Measurements from ENCODE around the gene ZFHX3.

ZFHX3 gene

DNA sequence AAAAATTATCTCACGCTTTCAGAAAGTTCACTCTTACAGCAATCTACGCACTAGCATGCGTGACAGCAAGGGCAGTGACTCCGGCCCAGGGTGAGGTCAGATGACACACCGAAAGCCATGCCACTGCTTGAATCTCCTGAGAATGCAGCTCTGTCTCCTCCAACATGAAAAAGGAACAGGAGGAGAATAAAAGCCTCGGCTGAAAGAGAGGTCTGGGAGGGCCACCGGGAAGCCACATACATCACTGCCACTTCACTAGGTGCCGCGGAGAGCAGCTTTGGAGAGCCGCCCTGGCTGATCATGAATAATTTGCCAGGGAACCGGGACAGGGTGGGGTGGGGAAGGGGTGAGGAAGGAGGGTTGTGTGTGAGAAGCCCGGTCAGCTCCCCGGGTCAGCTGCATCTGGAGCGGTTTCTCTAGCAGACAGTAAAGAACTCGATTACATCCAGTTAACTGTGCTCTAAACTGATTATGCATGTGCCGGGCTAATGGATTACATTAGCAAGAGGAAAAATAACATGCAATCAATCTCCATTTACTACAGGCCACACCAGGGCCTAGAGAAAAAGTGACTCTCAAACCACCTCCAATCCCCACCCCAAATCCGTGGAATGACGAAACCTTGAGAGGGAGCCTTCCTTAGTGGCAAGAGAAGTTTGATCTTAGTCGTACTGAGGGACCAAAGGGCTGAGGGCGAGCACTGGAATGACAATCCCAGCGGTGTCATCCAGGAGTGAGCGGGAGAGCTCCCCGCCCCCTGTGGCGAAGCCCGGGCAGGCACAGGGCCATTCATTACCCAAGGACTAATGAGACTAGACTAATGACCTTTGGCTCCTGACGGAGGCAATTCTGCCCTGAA lies 100.3 kb downstream of the ZFHX3 start:
- no peaks in the 10 kb centered on the region for H3K4me1 ChIP-seq
- H3K9me3 ChIP-seq, result no peaks in the 10 kb centered on the region
- H3K27me3 ChIP-seq, result no peaks in the 10 kb centered on the region
- H3K27ac ChIP-seq, result no peak overlapping the region
- no peak overlapping the region for H3K4me2 ChIP-seq
- no peak overlapping the region for H3K4me3 ChIP-seq
- TF ChIP-seq Cebpa-rat (IDR thresholded peaks at IDR 0.05), result no peak
- H4K20me1 ChIP-seq, result no peaks in the 10 kb centered on the region
- no peak overlapping the region for H3K9ac ChIP-seq
- H3K36me3 ChIP-seq, result no peaks in the 10 kb centered on the region

GRCh38 chr16:72946474-72947194 lies 101.3 kb downstream of the ZFHX3 start:
- H3K4me1 ChIP-seq, result no peaks in the 10 kb centered on the region
- H3K27me3 ChIP-seq, result no peaks in the 10 kb centered on the region
- H3K9ac ChIP-seq, result no peak overlapping the region
- no peaks in the 10 kb centered on the region for H3K9me3 ChIP-seq
- no peaks in the 10 kb centered on the region for H4K20me1 ChIP-seq
- H3K36me3 ChIP-seq, result no peaks in the 10 kb centered on the region
- H3K4me2 ChIP-seq, result no peak overlapping the region
- H3K27ac ChIP-seq, result no peak overlapping the region
- no peak for TF ChIP-seq Cebpa-rat (IDR thresholded peaks at IDR 0.05)
- H3K4me3 ChIP-seq, result no peak overlapping the region

- Histone ChIP-seq H3K4me3 (no peak overlapping the region), H3K27ac (no peak overlapping the region), H3K4me2 (no peak overlapping the region), H3K9ac (no peak overlapping the region), H4K20me1 (no peaks in the 10 kb centered on the region), H3K9me3 (no peaks in the 10 kb centered on the region), H3K36me3 (no peaks in the 10 kb centered on the region), H3K4me1 (no peaks in the 10 kb centered on the region), H3K27me3 (no peaks in the 10 kb centered on the region)
- no peak for TF ChIP-seq Cebpa-rat (IDR thresholded peaks at IDR 0.05)
Measured at GRCh38 chr16:72946063-72946462, 101.9 kb downstream of the ZFHX3 start.

- Histone ChIP-seq H3K27ac (no peak overlapping the region), H3K36me3 (no peaks in the 10 kb centered on the region), H3K4me3 (no peak overlapping the region), H3K4me1 (no peaks in the 10 kb centered on the region), H4K20me1 (no peaks in the 10 kb centered on the region), H3K27me3 (no peaks in the 10 kb centered on the region), H3K9me3 (no peaks in the 10 kb centered on the region), H3K4me2 (no peak overlapping the region), H3K9ac (no peak overlapping the region)
- no peak for TF ChIP-seq Cebpa-rat (IDR thresholded peaks at IDR 0.05)
Measured at GRCh38 chr16:72945611-72946010, 102.3 kb downstream of the ZFHX3 start.

- no peaks in the 10 kb centered on the region for H4K20me1 ChIP-seq
- H3K9ac ChIP-seq, result no peak overlapping the region
- no peaks in the 10 kb centered on the region for H3K4me1 ChIP-seq
- no peak overlapping the region for H3K4me3 ChIP-seq
- no peaks in the 10 kb centered on the region for H3K36me3 ChIP-seq
- H3K9me3 ChIP-seq, result no peaks in the 10 kb centered on the region
- no peak overlapping the region for H3K4me2 ChIP-seq
- H3K27ac ChIP-seq, result no peak overlapping the region
- TF ChIP-seq Cebpa-rat (IDR thresholded peaks at IDR 0.05), result no peak
- H3K27me3 ChIP-seq, result no peaks in the 10 kb centered on the region
Measured at GRCh38 chr16:72944757-72945485, 103.0 kb downstream of the ZFHX3 start.

DNA sequence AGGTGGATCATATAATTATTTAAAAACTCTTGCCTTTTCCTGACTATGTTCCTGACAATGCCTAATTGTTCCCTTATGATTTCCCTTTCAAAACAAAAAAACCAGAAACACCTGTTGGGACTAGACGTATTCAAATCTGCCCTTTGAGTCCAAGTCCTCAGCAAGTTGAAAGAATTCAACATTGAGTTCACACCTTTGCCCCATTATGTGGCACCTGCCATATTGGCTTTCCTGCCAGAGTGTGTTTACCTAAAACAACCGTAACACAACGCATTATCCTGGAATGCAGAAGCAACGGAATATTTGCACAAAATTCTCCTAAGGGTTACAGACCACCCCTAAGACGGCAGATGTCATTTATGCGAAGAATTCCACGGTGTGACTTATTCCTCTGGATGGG lies 105.9 kb downstream of the ZFHX3 start:
- Histone ChIP-seq H3K27ac (no peak overlapping the region), H3K27me3 (no peaks in the 10 kb centered on the region), H3K4me1 (0 out of 2 replicates have a peak, but pooled peaks cover 4% of the 10 kb centered on the region), H3K9me3 (no peaks in the 10 kb centered on the region), H3K36me3 (no peaks in the 10 kb centered on the region), H3K4me3 (no peak overlapping the region), H3K9ac (no peak overlapping the region), H3K4me2 (no peak overlapping the region), H4K20me1 (no peaks in the 10 kb centered on the region)
- no peak for TF ChIP-seq Cebpa-rat (IDR thresholded peaks at IDR 0.05)

DNA sequence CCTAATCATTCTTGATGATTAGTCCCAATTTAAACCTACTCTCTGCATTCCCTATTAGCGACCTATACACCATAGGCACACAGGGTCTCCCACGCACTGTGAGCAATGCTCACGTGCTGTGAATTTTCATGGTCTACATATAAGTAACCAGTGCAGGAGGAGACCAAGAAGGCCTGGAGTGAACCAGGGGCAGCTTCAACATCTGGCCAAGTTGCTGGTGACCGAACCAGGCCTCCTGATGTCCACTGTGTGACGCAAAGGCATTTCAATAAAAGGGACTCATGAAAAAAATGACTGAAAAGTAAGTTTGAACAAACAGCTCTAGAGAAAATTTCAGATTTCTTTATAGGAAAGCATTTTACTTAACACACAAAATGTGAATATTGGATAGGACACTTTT lies 107.0 kb downstream of the ZFHX3 start:
- no peak for TF ChIP-seq Cebpa-rat (IDR thresholded peaks at IDR 0.05)
- no peak overlapping the region for H3K9ac ChIP-seq
- H4K20me1 ChIP-seq, result no peaks in the 10 kb centered on the region
- H3K27ac ChIP-seq, result no peak overlapping the region
- no peaks in the 10 kb centered on the region for H3K27me3 ChIP-seq
- H3K4me1 ChIP-seq, result 0 out of 2 replicates have a peak, but pooled peaks cover 4% of the 10 kb centered on the region
- H3K4me2 ChIP-seq, result no peak overlapping the region
- H3K36me3 ChIP-seq, result no peaks in the 10 kb centered on the region
- no peak overlapping the region for H3K4me3 ChIP-seq
- no peaks in the 10 kb centered on the region for H3K9me3 ChIP-seq

DNA sequence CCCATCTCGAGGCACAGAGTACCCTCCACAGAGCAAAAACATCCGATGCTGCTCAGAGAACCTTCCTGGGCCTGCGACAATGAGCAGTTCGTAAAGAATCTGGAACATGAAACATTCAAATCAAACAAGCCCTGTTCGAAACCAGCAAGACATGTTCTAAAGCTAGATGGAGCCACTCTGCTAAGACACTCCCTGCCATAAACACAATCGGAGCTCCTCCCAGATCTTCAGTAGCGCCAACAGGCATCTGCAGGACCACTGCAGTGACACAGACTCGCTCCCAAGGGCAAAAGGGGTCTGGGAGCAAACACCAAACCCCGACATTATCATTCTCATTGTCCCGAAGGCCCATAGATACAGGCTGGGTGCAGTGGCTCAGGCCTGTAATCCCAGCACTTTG lies 108.7 kb downstream of the ZFHX3 start:
- H3K9me3 ChIP-seq, result no peaks in the 10 kb centered on the region
- no peak overlapping the region for H3K4me3 ChIP-seq
- no peaks in the 10 kb centered on the region for H3K36me3 ChIP-seq
- no peak overlapping the region for H3K9ac ChIP-seq
- no peak for TF ChIP-seq Cebpa-rat (IDR thresholded peaks at IDR 0.05)
- 0 out of 2 replicates have a peak, but pooled peaks cover 4% of the 10 kb centered on the region for H3K4me1 ChIP-seq
- H3K27ac ChIP-seq, result no peak overlapping the region
- H3K4me2 ChIP-seq, result no peak overlapping the region
- H4K20me1 ChIP-seq, result no peaks in the 10 kb centered on the region
- H3K27me3 ChIP-seq, result no peaks in the 10 kb centered on the region

DNA sequence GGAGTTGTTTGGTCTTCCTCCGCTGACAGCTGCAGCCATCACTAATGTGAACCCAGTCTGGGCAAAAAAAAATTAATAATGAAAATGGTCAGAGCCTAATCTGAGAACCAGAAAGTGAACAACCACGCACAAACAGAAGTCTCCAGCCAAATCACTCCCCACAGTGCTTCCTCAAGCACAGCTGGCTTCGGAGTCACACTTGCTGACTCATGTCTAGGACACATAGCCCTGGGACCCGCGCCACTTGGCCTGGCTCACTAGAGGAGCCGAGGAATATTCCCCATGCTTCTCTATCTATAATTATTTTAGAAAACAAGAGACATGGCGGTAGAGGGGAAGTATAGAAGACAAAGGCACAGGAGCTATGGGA lies 109.1 kb downstream of the ZFHX3 start:
- Histone ChIP-seq H3K4me2 (no peak overlapping the region), H3K36me3 (no peaks in the 10 kb centered on the region), H3K27ac (no peak overlapping the region), H3K4me3 (no peak overlapping the region), H3K9me3 (no peaks in the 10 kb centered on the region), H4K20me1 (no peaks in the 10 kb centered on the region), H3K9ac (no peak overlapping the region), H3K27me3 (no peaks in the 10 kb centered on the region), H3K4me1 (0 out of 2 replicates have a peak, but pooled peaks cover 4% of the 10 kb centered on the region)
- no peak for TF ChIP-seq Cebpa-rat (IDR thresholded peaks at IDR 0.05)

All from BLaER1 (cell line).